GM23248 (cell line): ENCODE data around the gene HDHD3.

Source experiments
- EZH2 ChIP-seq: fragments of 200-600 bp; sonication (generic); IDR thresholded peaks from 2 replicates; pipeline ENCODE4 v1.6.1; 2018; ENCODE audit warnings: antibody characterized with exemption, mild to moderate bottlenecking; ENCODE audit not compliant: insufficient read depth, poor library complexity, severe bottlenecking
- EZH2phosphoT487 ChIP-seq: fragments of 200-600 bp; sonication (generic); IDR thresholded peaks from 2 replicates; pipeline ENCODE4 v1.6.1; 2018; ENCODE audit warnings: antibody characterized with exemption, moderate library complexity, mild to moderate bottlenecking, low read depth; ENCODE audit not compliant: insufficient read depth

GRCh38 chr9:113393281-113393680 is 16.5 kb upstream of the HDHD3 start:
- no peak for TF ChIP-seq EZH2
- TF ChIP-seq EZH2phosphoT487: no peak
